Measurements from ENCODE around the gene ATP10A. TPM values are rescaled to one million over a fixed set of nuclear protein-coding genes. Genes with fewer than 3 reads are reported as not detected.

ATP10A gene
- total and polyA plus RNA-seq, 2 of the 8 experiments (the other 6 are each of a cell fraction or from before 2014, with no cell fraction given), result 2.0 to 2.8 TPM

DNA sequence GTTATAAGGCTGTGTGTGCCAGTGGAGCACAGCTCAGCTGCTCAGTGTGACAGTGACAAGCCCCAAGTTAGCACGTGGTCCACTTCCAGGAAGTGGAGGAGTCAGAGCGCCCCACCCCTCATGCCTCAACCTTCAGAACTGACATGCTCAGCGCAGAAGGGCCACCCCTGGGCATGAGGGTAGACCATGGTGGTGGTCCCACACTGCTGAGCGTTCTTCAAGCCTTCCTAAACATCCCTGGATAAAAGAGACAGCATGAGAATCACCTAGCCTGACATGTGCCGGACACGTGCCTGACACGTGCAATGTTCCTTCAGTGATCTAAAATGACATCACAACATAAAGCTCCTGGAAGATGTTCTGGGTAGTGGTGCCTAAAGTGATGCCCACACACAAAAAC lies 16.8 kb downstream of the ATP10A start:
- no peaks in the 10 kb centered on the region for H4K20me1 ChIP-seq (replicated peaks in 1 of 2; ENCODE audit: control insufficient read depth in 1 of 2, insufficient read depth in 2 of 2, low read length in 2 of 2)
- H3K36me3 ChIP-seq (ENCODE audit: control insufficient read depth in 2 of 4, insufficient read depth in 4 of 4, low read length in 3 of 4), result no peaks in the 10 kb centered on the region
- ChIA-PET POLR2A (ENCODE audit: partially characterized antibody) (no interaction called here), CTCF (ENCODE audit: partially characterized antibody) (interaction anchor here (1.5 kb wide), 1 partner anchor 17 kb away, joined by 5 read pairs; no protein-coding TSS in a partner anchor)
- no peak overlapping the region for H3K18ac ChIP-seq (ENCODE audit: extremely low read depth, low read length)
- H3K23ac ChIP-seq (ENCODE audit: insufficient read length), result no peak overlapping the region
- no peak for DNase-seq (ENCODE audit: low read depth in 1 of 2, low spot score in 2 of 2)
- H3K79me2 ChIP-seq (ENCODE audit: control insufficient read depth in 1 of 2, insufficient read depth in 2 of 2, low read length in 2 of 2), result no peaks in the 10 kb centered on the region
- H3K4ac ChIP-seq (replicated peaks; ENCODE audit: insufficient read length, low read depth, low read length), result no peak overlapping the region
- 90% methylated on average over 7 of the region's 7 CpGs; no CpG with 5 or more reads in 1 of the 2 experiments for WGBS, 2 experiments (ENCODE audit: extremely low coverage in 1 of 2, insufficient coverage in 1 of 2, insufficient read length in 1 of 2, insufficient replicate concordance in 2 of 2, low coverage in 1 of 2, low lambda C conversion rate in 2 of 2, missing lambda C conversion rate in 1 of 2)
- no peak overlapping the region for H2BK20ac ChIP-seq (ENCODE audit: low read length)
- FAIRE-seq, result no peak
- no peak overlapping the region for H3K4me3 ChIP-seq (ENCODE audit: extremely low read depth in 1 of 4, insufficient read depth in 2 of 4, low read depth in 3 of 4, low read length in 4 of 4)
- H3K27me3 ChIP-seq (replicated peaks in 1 of 4; ENCODE audit: control insufficient read depth in 3 of 4, extremely low read depth in 1 of 4, insufficient read depth in 3 of 4, low read length in 3 of 4), result no peaks in the 10 kb centered on the region
- no peak overlapping the region for H4K8ac ChIP-seq (ENCODE audit: extremely low read depth, insufficient read depth, low read length)
- H2BK15ac ChIP-seq (ENCODE audit: low read length), result peak overlapping the region; percentile 53; the same call in 1 of the 2 replicates
- H3K9ac ChIP-seq (replicated peaks in 1 of 4; ENCODE audit: extremely low read depth in 1 of 4, low read depth in 3 of 4, low read length in 3 of 4), result no peak overlapping the region
- no peak overlapping the region for H2AFZ ChIP-seq (ENCODE audit: low read length)
- no peaks in the 10 kb centered on the region for H3K9me3 ChIP-seq (ENCODE audit: insufficient read depth in 2 of 2, low read depth in 1 of 2, low read length in 1 of 2)
- H3K79me1 ChIP-seq (ENCODE audit: low read depth, low read length), result no peaks in the 10 kb centered on the region
- H3K56ac ChIP-seq (replicated peaks; ENCODE audit: insufficient read length, low read depth, low read length), result no peak overlapping the region
- no peak overlapping the region for H3K4me2 ChIP-seq (ENCODE audit: insufficient read depth in 1 of 2, low read depth in 2 of 2, low read length in 2 of 2)
- H3K23me2 ChIP-seq (ENCODE audit: low read depth, low read length), result peaks cover 7% of the 10 kb centered on the region; the same call in 1 of the 2 replicates
- H3K14ac ChIP-seq (ENCODE audit: insufficient read length), result no peak overlapping the region
- no peak overlapping the region for H2AK5ac ChIP-seq (ENCODE audit: low read depth, low read length)
- H3K4me1 ChIP-seq (replicated peaks in 1 of 4; ENCODE audit: control insufficient read depth in 3 of 4, insufficient read depth in 4 of 4, low read length in 3 of 4), result peaks cover 5 to 14% (median 7%) of the 10 kb centered on the region in 4 experiments
- no peak overlapping the region for H2BK120ac ChIP-seq (replicated peaks; ENCODE audit: low read depth, low read length)
- H2BK12ac ChIP-seq (ENCODE audit: low read depth, low read length), result no peak overlapping the region
- H3K27ac ChIP-seq (ENCODE audit: low read depth, low read length), result no peak overlapping the region
- no peak overlapping the region for H4K91ac ChIP-seq (replicated peaks; ENCODE audit: insufficient read length, low read length)
- H4K5ac ChIP-seq (ENCODE audit: insufficient read length, low read depth, low read length), result no peak overlapping the region
- H2BK5ac ChIP-seq (ENCODE audit: low read depth, low read length), result peak overlapping the region; percentile 35; the same call in 1 of the 2 replicates
- no peak for TF ChIP-seq JUN (IDR thresholded peaks at IDR 0.05; ENCODE audit: low read depth, low read length)
- TF ChIP-seq RAD21 (IDR thresholded peaks at IDR 0.05 in 1 of 2, conservative IDR thresholded peaks at IDR 0.05 in 1 of 2; ENCODE audit: low read depth in 2 of 2, low read length in 2 of 2), result no peak
- TF ChIP-seq TCF12 (IDR thresholded peaks at IDR 0.05; ENCODE audit: low read depth, low read length), result no peak
- TF ChIP-seq, protein P1, sequence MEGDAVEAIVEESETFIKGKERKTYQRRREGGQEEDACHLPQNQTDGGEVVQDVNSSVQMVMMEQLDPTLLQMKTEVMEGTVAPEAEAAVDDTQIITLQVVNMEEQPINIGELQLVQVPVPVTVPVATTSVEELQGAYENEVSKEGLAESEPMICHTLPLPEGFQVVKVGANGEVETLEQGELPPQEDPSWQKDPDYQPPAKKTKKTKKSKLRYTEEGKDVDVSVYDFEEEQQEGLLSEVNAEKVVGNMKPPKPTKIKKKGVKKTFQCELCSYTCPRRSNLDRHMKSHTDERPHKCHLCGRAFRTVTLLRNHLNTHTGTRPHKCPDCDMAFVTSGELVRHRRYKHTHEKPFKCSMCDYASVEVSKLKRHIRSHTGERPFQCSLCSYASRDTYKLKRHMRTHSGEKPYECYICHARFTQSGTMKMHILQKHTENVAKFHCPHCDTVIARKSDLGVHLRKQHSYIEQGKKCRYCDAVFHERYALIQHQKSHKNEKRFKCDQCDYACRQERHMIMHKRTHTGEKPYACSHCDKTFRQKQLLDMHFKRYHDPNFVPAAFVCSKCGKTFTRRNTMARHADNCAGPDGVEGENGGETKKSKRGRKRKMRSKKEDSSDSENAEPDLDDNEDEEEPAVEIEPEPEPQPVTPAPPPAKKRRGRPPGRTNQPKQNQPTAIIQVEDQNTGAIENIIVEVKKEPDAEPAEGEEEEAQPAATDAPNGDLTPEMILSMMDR (IDR thresholded peaks at IDR 0.05; ENCODE audit: control extremely low read depth in 1 of 3, insufficient read depth in 1 of 3, low read depth in 1 of 3, low read length in 3 of 3), result no peak
- no peak for TF ChIP-seq RFX5 (IDR thresholded peaks at IDR 0.05; ENCODE audit: borderline replicate concordance, low read depth, low read length)
- TF ChIP-seq SUZ12 (IDR thresholded peaks at IDR 0.05; ENCODE audit: low read length), result no peak
- no peak for TF ChIP-seq NANOG (IDR thresholded peaks at IDR 0.05; ENCODE audit: insufficient read depth, low read depth, low read length, poor library complexity, severe bottlenecking)
- TF ChIP-seq SAP30 (IDR thresholded peaks at IDR 0.05; ENCODE audit: insufficient read depth, insufficient replicate concordance, low read length), result no peak

Measured in H1 (cell line).